ENCODE measurements around the gene BID. TPM values are rescaled to one million over a fixed set of nuclear protein-coding genes. Genes with fewer than 3 reads are reported as not detected.

Gene BID
- total RNA-seq, 1 experiment from 2014 or later, result 258 TPM

- no peak for DNase-seq (ENCODE audit: low read depth)
These were observed 34.9 kb downstream of the BID start for GRCh38 chr22:17739196-17739975.

- no peak for DNase-seq (ENCODE audit: low read depth)
These were observed 35.7 kb downstream of the BID start for GRCh38 chr22:17738386-17739128.

- DNase-seq (ENCODE audit: low read depth), result peak; percentile 59
These were observed 40.1 kb downstream of the BID start for GRCh38 chr22:17734187-17734586.

GRCh38 chr22:17733466-17733865 is 40.8 kb downstream of the BID start:
- DNase-seq (ENCODE audit: low read depth), result peak; percentile 65

- DNase-seq (ENCODE audit: low read depth), result no peak
These were observed 41.9 kb downstream of the BID start for GRCh38 chr22:17732251-17732854.

- DNase-seq (ENCODE audit: low read depth), result no peak
These were observed 44.7 kb downstream of the BID start for GRCh38 chr22:17729561-17729960.

- no peak for DNase-seq (ENCODE audit: low read depth)
These were observed 45.5 kb downstream of the BID start for GRCh38 chr22:17728786-17729185.

GRCh38 chr22:17726928-17727897 is 47.1 kb downstream of the BID start:
- no peak for DNase-seq (ENCODE audit: low read depth)

GRCh38 chr22:17726006-17726927 is 48.0 kb downstream of the BID start:
- no peak for DNase-seq (ENCODE audit: low read depth)

- no peak for DNase-seq (ENCODE audit: low read depth)
These were observed 48.8 kb downstream of the BID start for GRCh38 chr22:17725500-17725796.

GRCh38 chr22:17724678-17725499 is 49.4 kb downstream of the BID start:
- DNase-seq (ENCODE audit: low read depth), result no peak

- no peak for DNase-seq (ENCODE audit: low read depth)
These were observed 50.0 kb downstream of the BID start for GRCh38 chr22:17724241-17724640.

GRCh38 chr22:17719911-17720310 is 54.4 kb downstream of the BID start:
- no peak for DNase-seq (ENCODE audit: low read depth)

- no peak for DNase-seq (ENCODE audit: low read depth)
These were observed 56.6 kb downstream of the BID start for GRCh38 chr22:17717708-17718107.

- no peak for DNase-seq (ENCODE audit: low read depth)
These were observed 57.7 kb downstream of the BID start for GRCh38 chr22:17716529-17716928.

GRCh38 chr22:17712441-17712840 is 61.8 kb downstream of the BID start:
- no peak for DNase-seq (ENCODE audit: low read depth)

GRCh38 chr22:17710023-17710422 is 64.2 kb downstream of the BID start:
- no peak for DNase-seq (ENCODE audit: low read depth)

- DNase-seq (ENCODE audit: low read depth), result no peak
These were observed 66.7 kb downstream of the BID start for GRCh38 chr22:17707526-17707925.

- DNase-seq (ENCODE audit: low read depth), result no peak
These were observed 67.3 kb downstream of the BID start for GRCh38 chr22:17706947-17707346.

Data from HT1080 (cell line).